SKM-1 treated with dmso at 0.1 percent for 144 hours (cell line): Measurements from ENCODE around the gene SLAMF1.
"Not testable (repeated sequence)": the region's sequence is repeated elsewhere in the genome, so short reads cannot be mapped to it uniquely, and the experiment has no call there.

Experiments used
- DNase-seq: peaks from one replicate; lab custom pipeline; 2025; ENCODE audit not compliant: unreplicated experiment; lab: John Stamatoyannopoulos, UW

SLAMF1 gene

GRCh38 chr1:160646711-160647328 lies at the start of gene SLAMF1:
SLAMF1 (minus strand) TSS chr1:160647044; CDS start chr1:160646945, 99 bp downstream.
- DNase-seq, result no peak

DNA sequence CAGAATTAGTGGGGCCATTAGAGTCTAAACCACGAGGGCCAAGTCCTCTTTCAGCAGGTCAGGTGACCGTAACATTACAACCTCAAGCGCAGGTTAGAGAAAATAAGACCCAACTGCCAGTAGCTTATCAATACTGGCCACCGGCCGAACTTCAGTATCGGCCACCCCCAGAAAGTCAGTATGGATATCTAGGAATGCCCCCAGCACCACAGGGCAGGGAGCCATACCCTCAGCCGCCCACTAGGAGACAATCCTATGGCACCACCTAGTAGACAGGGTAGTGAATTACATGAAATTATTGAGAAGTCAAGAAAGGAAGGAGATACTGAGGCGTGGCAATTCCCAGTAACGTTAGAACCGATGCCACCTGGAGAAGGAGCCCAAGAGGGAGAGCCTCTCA lies 45.5 kb upstream of the SLAMF1 start:
- not testable (repeated sequence) for DNase-seq

GRCh38 chr1:160685266-160685665 lies 38.4 kb upstream of the SLAMF1 start:
- DNase-seq, result no peak

DNA sequence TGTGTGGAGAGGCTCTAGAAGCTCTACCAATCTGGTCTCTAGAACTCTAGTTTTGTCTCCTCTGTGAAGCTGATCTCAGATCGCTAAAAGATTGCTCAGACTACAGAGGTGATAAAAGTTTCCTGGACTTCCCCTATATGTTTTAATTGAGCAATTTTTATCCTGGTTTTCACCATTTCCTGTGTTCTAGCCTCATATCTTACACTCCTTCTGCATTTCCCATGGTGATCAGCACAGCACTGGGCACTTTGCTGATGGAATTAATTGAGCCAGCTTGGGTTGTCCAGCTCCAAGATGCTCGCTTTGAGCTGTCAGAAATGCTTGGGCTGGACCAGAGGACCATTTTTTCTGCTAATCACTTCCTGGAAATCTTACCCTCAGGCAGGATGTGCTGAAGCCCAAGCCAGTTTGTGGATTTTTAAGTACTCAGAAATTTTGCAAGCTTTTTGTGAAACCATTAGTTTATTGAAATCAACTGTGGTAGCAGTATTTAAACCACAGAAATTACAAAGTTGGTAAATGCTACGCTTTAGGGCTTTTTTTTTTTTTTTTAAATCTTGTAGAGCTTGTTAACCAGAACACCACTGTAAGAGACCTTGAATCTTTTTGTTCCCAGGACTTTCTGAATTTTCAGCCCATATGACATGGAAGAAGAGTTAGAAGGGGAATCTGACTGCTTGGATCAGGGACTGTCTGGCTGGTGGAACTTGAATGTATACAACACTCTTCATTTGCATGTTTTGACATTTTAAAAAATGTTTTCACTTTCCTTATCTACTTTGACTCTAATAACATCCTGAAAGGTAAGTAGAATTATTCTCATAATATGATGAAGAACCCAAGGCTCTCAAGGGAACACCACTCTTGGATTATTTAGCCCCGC lies 36.4 kb upstream of the SLAMF1 start:
- peak; percentile 52 for DNase-seq

GRCh38 chr1:160681891-160682140 lies 35.0 kb upstream of the SLAMF1 start:
- no peak for DNase-seq

- DNase-seq, result peak; percentile 97
These were observed 34.4 kb upstream of the SLAMF1 start for GRCh38 chr1:160681066-160681890.

GRCh38 chr1:160680399-160680798 lies 33.6 kb upstream of the SLAMF1 start:
- no peak for DNase-seq

- no peak for DNase-seq
These were observed 33.0 kb upstream of the SLAMF1 start for GRCh38 chr1:160679893-160680292.

DNA sequence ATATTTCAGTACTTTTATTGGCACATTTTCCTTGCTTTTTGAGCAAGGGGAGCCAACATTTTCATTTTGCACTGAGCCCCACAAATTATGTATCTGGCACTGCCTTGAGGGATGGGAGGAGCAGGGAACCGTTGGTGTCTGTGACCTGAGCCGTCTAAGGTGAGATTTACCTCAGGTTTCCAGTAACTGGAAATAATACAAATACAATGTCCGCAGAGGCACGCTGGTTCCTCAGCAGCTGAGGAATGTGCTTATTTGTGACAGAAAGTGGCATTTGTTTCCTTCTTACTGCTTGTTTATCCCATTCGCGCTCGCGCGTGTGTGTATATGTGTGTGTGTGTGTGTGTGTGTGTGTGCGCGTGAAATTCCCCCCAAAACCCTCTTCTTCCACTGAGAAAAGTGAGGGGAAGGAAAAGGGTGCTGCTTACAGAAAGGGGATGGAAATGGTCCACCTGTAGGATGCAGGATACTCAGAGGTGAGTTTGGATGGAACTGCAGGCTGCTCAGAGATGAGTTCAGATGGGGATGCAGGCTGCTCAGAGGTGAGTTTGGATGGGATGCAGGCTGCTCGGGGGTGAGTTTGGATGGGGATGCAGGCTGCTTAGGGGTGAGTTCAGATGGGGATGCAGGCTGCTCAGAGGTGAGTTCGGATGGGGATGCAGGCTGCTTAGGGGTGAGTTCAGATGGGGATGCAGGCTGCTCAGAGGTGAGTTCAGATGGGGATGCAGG lies 30.2 kb upstream of the SLAMF1 start:
- no peak for DNase-seq

DNA sequence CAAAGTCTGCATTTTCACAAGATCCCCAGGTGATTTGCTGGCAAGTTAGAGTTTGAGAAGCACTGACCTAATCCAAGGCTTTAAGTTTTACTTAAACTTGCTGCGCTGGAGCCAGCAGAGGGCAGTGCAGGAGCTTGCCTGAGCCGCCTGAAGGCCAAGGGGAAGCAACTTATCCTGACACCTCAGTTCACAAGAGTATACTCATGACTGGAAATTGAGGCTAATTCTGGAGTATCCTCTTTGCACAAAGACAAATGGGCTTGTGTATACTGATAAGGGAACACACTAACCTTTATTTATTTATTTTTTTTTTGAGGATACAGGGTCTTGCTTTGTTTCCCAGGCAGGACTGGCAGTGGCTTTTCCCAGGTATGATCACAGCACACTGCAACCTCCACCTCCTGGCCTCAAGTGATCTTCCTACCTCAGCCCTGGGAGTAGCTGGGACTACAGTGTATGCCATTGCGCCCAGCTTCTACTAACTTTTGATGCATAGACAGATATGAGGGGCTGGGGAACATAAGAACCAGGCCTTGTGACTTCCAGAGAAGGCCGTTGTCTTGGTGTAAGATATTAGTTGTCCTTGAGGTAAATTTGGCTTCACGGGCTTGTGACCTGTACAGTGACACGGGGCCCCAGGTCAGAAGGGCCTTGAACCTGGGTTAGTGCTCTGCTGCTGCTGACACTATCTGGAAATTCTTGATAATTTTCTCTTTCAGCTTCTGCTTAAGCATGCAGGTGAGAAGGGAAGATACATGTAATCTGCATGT lies 29.0 kb upstream of the SLAMF1 start:
- peak; percentile 72 for DNase-seq

DNA sequence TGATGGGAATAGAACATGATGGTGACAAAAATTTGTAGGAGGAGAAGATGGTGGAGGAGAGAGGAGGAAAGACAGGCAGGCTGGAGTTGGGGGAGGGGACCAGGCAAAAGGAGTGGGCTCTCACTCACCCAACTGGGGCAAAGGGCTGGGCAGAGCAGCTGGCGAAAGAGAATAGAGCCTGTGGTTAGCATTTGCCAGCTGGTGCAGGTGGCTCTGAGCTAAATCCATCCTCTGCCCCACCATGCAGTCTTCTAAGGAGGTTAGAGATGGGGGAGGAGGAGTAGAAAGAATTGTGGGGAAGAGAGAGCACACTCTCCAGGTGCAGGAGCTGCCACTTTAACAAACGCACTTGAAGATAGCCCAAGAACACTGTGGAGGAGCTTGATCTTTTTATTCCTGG lies 27.6 kb upstream of the SLAMF1 start:
- no peak for DNase-seq

DNA sequence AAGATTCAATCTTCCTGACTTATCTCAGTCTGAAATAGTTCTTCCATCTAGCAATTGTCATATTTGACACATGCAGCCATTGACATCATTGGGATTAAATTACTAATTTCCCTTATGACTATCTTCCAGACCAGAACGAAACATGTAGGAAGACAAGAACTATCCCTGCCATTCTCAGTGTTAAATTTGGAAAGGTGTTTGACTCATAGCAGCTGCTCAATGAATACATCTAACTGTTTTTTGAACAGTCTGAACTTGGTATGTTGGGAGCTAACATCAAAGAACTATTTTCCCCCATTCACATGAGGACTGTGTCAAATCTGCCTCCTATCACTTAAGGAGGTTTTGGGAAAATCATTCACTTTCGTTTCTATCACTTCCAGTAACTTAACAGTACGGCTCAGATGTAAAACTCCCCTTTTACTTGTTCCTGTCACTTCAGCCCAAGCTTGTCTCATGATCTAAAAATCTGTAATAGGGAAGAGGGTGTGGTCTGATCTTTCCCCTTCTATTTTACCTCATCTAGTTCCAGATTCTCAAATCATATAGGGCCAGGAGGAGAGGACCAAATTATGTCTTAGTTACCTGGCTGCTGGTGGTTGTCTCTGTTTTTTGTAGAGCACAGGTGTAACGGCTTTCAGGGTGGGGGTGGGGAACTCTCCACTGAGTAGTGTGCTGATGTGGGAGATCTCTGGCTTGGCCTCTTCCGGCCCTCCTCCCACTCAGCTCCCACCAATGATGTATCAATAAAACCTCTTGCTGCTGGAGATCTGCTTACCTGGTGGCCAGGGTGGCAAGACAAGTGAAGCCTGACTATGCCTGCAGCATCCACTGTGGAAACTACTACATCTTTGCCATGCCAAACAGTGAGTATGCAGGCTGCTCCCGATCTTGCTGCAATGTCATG lies 26.2 kb upstream of the SLAMF1 start:
- no peak for DNase-seq

GRCh38 chr1:160671603-160672517 lies 25.0 kb upstream of the SLAMF1 start:
- no peak for DNase-seq

DNA sequence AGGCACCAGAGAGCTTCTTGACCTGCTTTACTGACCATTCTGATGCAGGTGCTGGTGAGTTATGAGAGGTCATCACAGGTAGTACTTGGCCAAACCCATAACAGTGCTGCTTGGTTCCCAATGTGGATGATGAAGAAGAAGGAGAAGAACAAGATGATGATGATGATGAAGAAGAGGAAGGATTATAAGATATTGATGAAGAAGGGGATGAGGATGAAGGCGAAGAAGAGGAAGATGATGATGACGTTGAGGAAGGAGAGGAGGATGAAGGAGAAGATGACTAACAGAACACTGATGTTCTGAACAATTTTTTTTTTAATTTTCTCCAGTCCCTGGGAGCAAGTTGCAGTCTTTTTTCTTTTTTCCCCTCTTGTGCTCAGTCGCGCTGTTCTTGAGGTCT lies 23.9 kb upstream of the SLAMF1 start:
- DNase-seq, result no peak

DNA sequence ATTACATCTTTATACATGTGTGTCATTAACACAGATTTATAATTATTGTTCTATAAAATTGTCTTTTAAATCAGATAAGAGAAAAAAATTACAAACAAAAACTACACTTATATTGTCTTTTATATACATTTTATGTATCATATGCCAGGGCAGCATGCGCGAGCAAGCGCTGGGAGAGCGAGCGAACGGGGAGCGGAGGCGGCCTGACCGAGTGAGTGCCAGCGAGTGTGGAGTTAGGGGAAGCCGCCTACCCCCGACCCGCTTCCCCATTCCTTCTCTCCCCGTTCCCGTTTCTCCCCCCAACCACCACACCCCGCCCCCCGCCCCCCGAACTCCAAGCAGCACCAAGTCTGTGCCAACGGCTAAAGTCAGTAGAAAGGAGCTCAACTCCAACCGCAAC lies 23.0 kb upstream of the SLAMF1 start:
- DNase-seq, result no peak

- no peak for DNase-seq
These were observed 22.4 kb upstream of the SLAMF1 start for GRCh38 chr1:160669276-160669675.

- DNase-seq, result no peak
These were observed 21.1 kb upstream of the SLAMF1 start for GRCh38 chr1:160667896-160668295.

- DNase-seq, result no peak
These were observed 19.2 kb upstream of the SLAMF1 start for GRCh38 chr1:160666079-160666442.
